ENCODE results near the gene KRT13.

The KRT13 gene

GRCh38 chr17:41466988-41467387, 38.4 kb downstream of the KRT13 start, which contains the start of gene KRT32:
TSS of gene KRT32 (minus strand) at chr17:41467386. CDS start at chr17:41467325, 61 bp downstream.
- DNase-seq (ENCODE audit: low read depth) = no peak

- DNase-seq (ENCODE audit: low read depth) = peak; percentile 83
These were observed 40.7 kb downstream of the KRT13 start for GRCh38 chr17:41464682-41465081.

- no peak for DNase-seq (ENCODE audit: low read depth)
These were observed 41.2 kb downstream of the KRT13 start for GRCh38 chr17:41464173-41464572.

GRCh38 chr17:41463746-41464145, 41.7 kb downstream of the KRT13 start:
- no peak for DNase-seq (ENCODE audit: low read depth)

- DNase-seq (ENCODE audit: low read depth) = no peak
These were observed 42.7 kb downstream of the KRT13 start for GRCh38 chr17:41462705-41463104.

GRCh38 chr17:41457676-41458075, 47.7 kb downstream of the KRT13 start:
- DNase-seq (ENCODE audit: low read depth) = peak; percentile 17

GRCh38 chr17:41456204-41456603, 49.2 kb downstream of the KRT13 start:
- DNase-seq (ENCODE audit: low read depth) = no peak

- no peak for DNase-seq (ENCODE audit: low read depth)
These were observed 50.2 kb downstream of the KRT13 start for GRCh38 chr17:41455236-41455635.

GRCh38 chr17:41453066-41453465, 52.3 kb downstream of the KRT13 start:
- no peak for DNase-seq (ENCODE audit: low read depth)

- no peak for DNase-seq (ENCODE audit: low read depth)
These were observed 53.1 kb downstream of the KRT13 start for GRCh38 chr17:41452281-41452680.

- peak; percentile 66 for DNase-seq (ENCODE audit: low read depth)
These were observed 54.2 kb downstream of the KRT13 start for GRCh38 chr17:41451154-41451728.

All from amniotic epithelial cell (primary cell).